Measurements from ENCODE around the gene SNX19.

The SNX19 gene

GRCh38 chr11:130918081-130918480 lies 1.8 kb upstream of the SNX19 start:
- H3K9me3 ChIP-seq (ENCODE audit: control insufficient read depth in 1 of 2, low read length in 2 of 2): no peaks in the 10 kb centered on the region
- peaks cover 0 to 23% of the 10 kb centered on the region in 2 donors for H3K4me1 ChIP-seq (ENCODE audit: control insufficient read depth in 1 of 2, insufficient read depth in 2 of 2, low read length in 2 of 2)
- H3K27me3 ChIP-seq (ENCODE audit: low read depth, low read length): no peaks in the 10 kb centered on the region
- H3K4me3 ChIP-seq (ENCODE audit: low read depth in 1 of 2, low read length in 2 of 2): no peak overlapping the region
- H3K27ac ChIP-seq (ENCODE audit: low read length): no peak overlapping the region
- peaks cover 10 to 15% of the 10 kb centered on the region in 2 donors for H3K36me3 ChIP-seq (ENCODE audit: control insufficient read depth in 1 of 2, insufficient read depth in 2 of 2, low read length in 2 of 2)

- no peaks in the 10 kb centered on the region for H3K9me3 ChIP-seq (ENCODE audit: control insufficient read depth in 1 of 2, low read length in 2 of 2)
- no peaks in the 10 kb centered on the region for H3K27me3 ChIP-seq (ENCODE audit: low read depth, low read length)
- peak overlapping the region; percentile 89 to 97 for H3K4me3 ChIP-seq (ENCODE audit: low read depth in 1 of 2, low read length in 2 of 2)
- peaks cover 17 to 23% of the 10 kb centered on the region in 2 donors for H3K36me3 ChIP-seq (ENCODE audit: control insufficient read depth in 1 of 2, insufficient read depth in 2 of 2, low read length in 2 of 2)
- H3K27ac ChIP-seq (ENCODE audit: low read length): no peak overlapping the region
- H3K4me1 ChIP-seq (ENCODE audit: control insufficient read depth in 1 of 2, insufficient read depth in 2 of 2, low read length in 2 of 2): peaks cover 0 to 26% of the 10 kb centered on the region in 2 donors
These were observed 631 bp upstream of the SNX19 start for GRCh38 chr11:130916910-130917309.

GRCh38 chr11:130915603-130916237 lies 559 bp downstream of the SNX19 start:
- Histone ChIP-seq H3K4me3 (ENCODE audit: low read depth in 1 of 2, low read length in 2 of 2) (peak overlapping the region; percentile 89 to 97), H3K27me3 (ENCODE audit: low read depth, low read length) (no peaks in the 10 kb centered on the region), H3K9me3 (ENCODE audit: control insufficient read depth in 1 of 2, low read length in 2 of 2) (no peaks in the 10 kb centered on the region), H3K36me3 (ENCODE audit: control insufficient read depth in 1 of 2, insufficient read depth in 2 of 2, low read length in 2 of 2) (peaks cover 17 to 32% of the 10 kb centered on the region in 2 donors), H3K4me1 (ENCODE audit: control insufficient read depth in 1 of 2, insufficient read depth in 2 of 2, low read length in 2 of 2) (peaks cover 0 to 26% of the 10 kb centered on the region in 2 donors), H3K27ac (ENCODE audit: low read length) (peak overlapping the region; percentile 89)

GRCh38 chr11:130913268-130913667 lies 3.0 kb downstream of the SNX19 start:
- Histone ChIP-seq H3K36me3 (ENCODE audit: control insufficient read depth in 1 of 2, insufficient read depth in 2 of 2, low read length in 2 of 2) (peaks cover 27 to 55% of the 10 kb centered on the region in 2 donors), H3K4me3 (ENCODE audit: low read depth in 1 of 2, low read length in 2 of 2) (no peak overlapping the region), H3K9me3 (ENCODE audit: control insufficient read depth in 1 of 2, low read length in 2 of 2) (no peaks in the 10 kb centered on the region), H3K4me1 (ENCODE audit: control insufficient read depth in 1 of 2, insufficient read depth in 2 of 2, low read length in 2 of 2) (peaks cover 0 to 31% of the 10 kb centered on the region in 2 donors), H3K27ac (ENCODE audit: low read length) (no peak overlapping the region), H3K27me3 (ENCODE audit: low read depth, low read length) (no peaks in the 10 kb centered on the region)

GRCh38 chr11:130912552-130912951 lies 3.7 kb downstream of the SNX19 start:
- Histone ChIP-seq H3K4me3 (ENCODE audit: low read depth in 1 of 2, low read length in 2 of 2) (no peak overlapping the region), H3K27me3 (ENCODE audit: low read depth, low read length) (no peaks in the 10 kb centered on the region), H3K27ac (ENCODE audit: low read length) (no peak overlapping the region), H3K4me1 (ENCODE audit: control insufficient read depth in 1 of 2, insufficient read depth in 2 of 2, low read length in 2 of 2) (peaks cover 0 to 31% of the 10 kb centered on the region in 2 donors), H3K9me3 (ENCODE audit: control insufficient read depth in 1 of 2, low read length in 2 of 2) (no peaks in the 10 kb centered on the region), H3K36me3 (ENCODE audit: control insufficient read depth in 1 of 2, insufficient read depth in 2 of 2, low read length in 2 of 2) (peaks cover 34 to 62% of the 10 kb centered on the region in 2 donors)

GRCh38 chr11:130911306-130911705 lies 5.0 kb downstream of the SNX19 start:
- no peak overlapping the region for H3K27ac ChIP-seq (ENCODE audit: low read length)
- no peaks in the 10 kb centered on the region for H3K9me3 ChIP-seq (ENCODE audit: control insufficient read depth in 1 of 2, low read length in 2 of 2)
- H3K4me3 ChIP-seq (ENCODE audit: low read depth in 1 of 2, low read length in 2 of 2): no peak overlapping the region
- H3K27me3 ChIP-seq (ENCODE audit: low read depth, low read length): no peaks in the 10 kb centered on the region
- H3K36me3 ChIP-seq (ENCODE audit: control insufficient read depth in 1 of 2, insufficient read depth in 2 of 2, low read length in 2 of 2): peaks cover 36 to 75% of the 10 kb centered on the region in 2 donors
- peaks cover 0 to 31% of the 10 kb centered on the region in 2 donors for H3K4me1 ChIP-seq (ENCODE audit: control insufficient read depth in 1 of 2, insufficient read depth in 2 of 2, low read length in 2 of 2)

GRCh38 chr11:130909650-130910049 lies 6.6 kb downstream of the SNX19 start:
- Histone ChIP-seq H3K27ac (ENCODE audit: low read length) (peak overlapping the region; percentile 26), H3K9me3 (ENCODE audit: control insufficient read depth in 1 of 2, low read length in 2 of 2) (no peaks in the 10 kb centered on the region), H3K4me3 (ENCODE audit: low read depth in 1 of 2, low read length in 2 of 2) (no peak overlapping the region), H3K27me3 (ENCODE audit: low read depth, low read length) (no peaks in the 10 kb centered on the region), H3K36me3 (ENCODE audit: control insufficient read depth in 1 of 2, insufficient read depth in 2 of 2, low read length in 2 of 2) (peaks cover 53 to 91% of the 10 kb centered on the region in 2 donors), H3K4me1 (ENCODE audit: control insufficient read depth in 1 of 2, insufficient read depth in 2 of 2, low read length in 2 of 2) (peaks cover 0 to 20% of the 10 kb centered on the region in 2 donors)

GRCh38 chr11:130908770-130909625 lies 7.3 kb downstream of the SNX19 start:
- Histone ChIP-seq H3K36me3 (ENCODE audit: control insufficient read depth in 1 of 2, insufficient read depth in 2 of 2, low read length in 2 of 2) (peaks cover 52 to 92% of the 10 kb centered on the region in 2 donors), H3K27me3 (ENCODE audit: low read depth, low read length) (no peaks in the 10 kb centered on the region), H3K9me3 (ENCODE audit: control insufficient read depth in 1 of 2, low read length in 2 of 2) (no peaks in the 10 kb centered on the region), H3K4me1 (ENCODE audit: control insufficient read depth in 1 of 2, insufficient read depth in 2 of 2, low read length in 2 of 2) (peaks cover 0 to 14% of the 10 kb centered on the region in 2 donors), H3K4me3 (ENCODE audit: low read depth in 1 of 2, low read length in 2 of 2) (no peak overlapping the region), H3K27ac (ENCODE audit: low read length) (peak overlapping the region; percentile 26)

- Histone ChIP-seq H3K27me3 (ENCODE audit: low read depth, low read length) (no peaks in the 10 kb centered on the region), H3K9me3 (ENCODE audit: control insufficient read depth in 1 of 2, low read length in 2 of 2) (no peaks in the 10 kb centered on the region), H3K36me3 (ENCODE audit: control insufficient read depth in 1 of 2, insufficient read depth in 2 of 2, low read length in 2 of 2) (peaks cover 51 to 89% of the 10 kb centered on the region in 2 donors), H3K4me1 (ENCODE audit: control insufficient read depth in 1 of 2, insufficient read depth in 2 of 2, low read length in 2 of 2) (peaks cover 0 to 9% of the 10 kb centered on the region in 2 donors), H3K27ac (ENCODE audit: low read length) (peak overlapping the region; percentile 14), H3K4me3 (ENCODE audit: low read depth in 1 of 2, low read length in 2 of 2) (no peak overlapping the region)
These were observed 8.2 kb downstream of the SNX19 start for GRCh38 chr11:130908061-130908460.

- H3K27ac ChIP-seq (ENCODE audit: low read length): no peak overlapping the region
- H3K4me1 ChIP-seq (ENCODE audit: control insufficient read depth in 1 of 2, insufficient read depth in 2 of 2, low read length in 2 of 2): peaks cover 0 to 12% of the 10 kb centered on the region in 2 donors
These were observed 9.1 kb downstream of the SNX19 start for GRCh38 chr11:130907229-130907628.

GRCh38 chr11:130906616-130907015 lies 9.7 kb downstream of the SNX19 start:
- Histone ChIP-seq H3K36me3 (ENCODE audit: control insufficient read depth in 1 of 2, insufficient read depth in 2 of 2, low read length in 2 of 2) (peaks cover 59 to 93% of the 10 kb centered on the region in 2 donors), H3K4me1 (ENCODE audit: control insufficient read depth in 1 of 2, insufficient read depth in 2 of 2, low read length in 2 of 2) (peaks cover 0 to 12% of the 10 kb centered on the region in 2 donors), H3K9me3 (ENCODE audit: control insufficient read depth in 1 of 2, low read length in 2 of 2) (no peaks in the 10 kb centered on the region), H3K27ac (ENCODE audit: low read length) (no peak overlapping the region), H3K4me3 (ENCODE audit: low read depth in 1 of 2, low read length in 2 of 2) (no peak overlapping the region), H3K27me3 (ENCODE audit: low read depth, low read length) (no peaks in the 10 kb centered on the region)

More at GRCh38 chr11:130907229-130907628, 9.1 kb downstream of the SNX19 start:
- Histone ChIP-seq H3K36me3 (ENCODE audit: control insufficient read depth in 1 of 2, insufficient read depth in 2 of 2, low read length in 2 of 2) (peaks cover 55 to 92% of the 10 kb centered on the region in 2 donors), H3K9me3 (ENCODE audit: control insufficient read depth in 1 of 2, low read length in 2 of 2) (no peaks in the 10 kb centered on the region), H3K4me3 (ENCODE audit: low read depth in 1 of 2, low read length in 2 of 2) (no peak overlapping the region), H3K27me3 (ENCODE audit: low read depth, low read length) (no peaks in the 10 kb centered on the region)
